Urothelium cell line (cell line): ENCODE data around the gene AMZ1.

ENCODE experiments used
- DNase-seq: peaks from one replicate; pipeline ENCODE4 v3.0.0; 2011; ENCODE audit warnings: low spot score, mixed read lengths
- FAIRE-seq: peaks from 2 replicates; lab custom pipeline; 2011; peaks lifted over from hg19 to GRCh38; lab: Jason Lieb, UNC

Gene AMZ1, protein sequence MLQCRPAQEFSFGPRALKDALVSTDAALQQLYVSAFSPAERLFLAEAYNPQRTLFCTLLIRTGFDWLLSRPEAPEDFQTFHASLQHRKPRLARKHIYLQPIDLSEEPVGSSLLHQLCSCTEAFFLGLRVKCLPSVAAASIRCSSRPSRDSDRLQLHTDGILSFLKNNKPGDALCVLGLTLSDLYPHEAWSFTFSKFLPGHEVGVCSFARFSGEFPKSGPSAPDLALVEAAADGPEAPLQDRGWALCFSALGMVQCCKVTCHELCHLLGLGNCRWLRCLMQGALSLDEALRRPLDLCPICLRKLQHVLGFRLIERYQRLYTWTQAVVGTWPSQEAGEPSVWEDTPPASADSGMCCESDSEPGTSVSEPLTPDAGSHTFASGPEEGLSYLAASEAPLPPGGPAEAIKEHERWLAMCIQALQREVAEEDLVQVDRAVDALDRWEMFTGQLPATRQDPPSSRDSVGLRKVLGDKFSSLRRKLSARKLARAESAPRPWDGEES

DNA sequence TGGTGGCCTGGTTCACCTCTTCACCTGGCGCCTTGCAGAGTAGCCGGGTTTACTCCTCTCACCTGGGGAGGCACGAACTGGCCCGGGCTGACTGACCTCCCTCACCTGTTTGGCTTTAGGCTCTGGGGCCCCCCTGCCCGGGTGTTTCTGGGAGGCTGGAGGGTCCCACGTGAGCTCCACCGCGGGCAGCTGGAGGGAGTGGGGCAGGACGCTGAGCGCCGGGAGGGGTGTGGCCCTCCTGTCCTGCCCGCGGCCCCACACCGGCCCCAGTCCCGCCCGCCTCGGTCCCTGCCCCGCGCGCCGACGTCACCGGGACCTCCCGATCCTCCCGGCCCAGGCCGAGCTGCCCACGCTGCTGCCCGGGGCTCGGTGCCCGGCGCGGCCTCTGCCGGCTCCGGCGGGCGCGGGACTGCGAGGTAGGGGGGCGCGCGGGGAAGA, at the start of gene AMZ1:
TSS of gene AMZ1 (plus strand) at position 322 of the 438 bp plus-strand sequence. CDS start 12,250 bp downstream, outside the sequence.
- no peak for DNase-seq

DNA sequence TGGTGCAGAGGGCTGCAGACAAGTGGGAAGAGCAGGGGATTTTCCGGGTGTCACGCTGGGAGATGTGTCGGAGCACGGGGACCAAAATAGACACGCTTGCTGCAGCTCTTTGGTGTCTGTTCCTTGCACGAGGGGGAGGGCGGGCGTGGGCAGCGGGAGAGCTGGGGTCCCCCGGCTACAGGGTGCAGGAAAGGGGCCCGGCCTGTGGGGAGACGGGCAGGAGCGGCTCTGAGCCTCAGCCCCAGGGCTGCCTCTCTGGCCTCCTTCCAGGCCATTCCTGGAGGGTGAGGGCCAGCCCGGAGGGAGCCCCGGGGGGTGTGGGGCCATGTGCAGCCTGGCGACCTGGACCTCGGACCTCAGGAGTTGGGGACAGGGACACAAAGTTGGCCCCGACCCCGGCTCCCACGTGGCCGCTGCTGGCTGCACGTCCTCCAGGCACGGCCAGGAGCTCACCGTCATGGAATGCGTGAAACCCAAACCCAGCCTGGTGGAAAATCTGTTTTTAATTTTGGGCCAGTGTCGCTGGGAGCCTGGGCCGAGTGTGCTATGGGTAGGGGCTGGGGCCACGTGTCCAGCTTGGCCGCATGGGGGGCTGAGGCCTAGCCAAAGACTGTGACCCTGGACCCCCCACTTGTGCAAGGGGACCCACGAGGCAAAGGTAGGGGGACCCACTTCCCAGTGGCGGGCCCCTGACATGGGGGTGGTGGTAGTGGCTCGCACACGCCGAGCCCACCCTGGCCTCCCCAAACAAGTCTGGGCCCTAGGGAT, 49.6 kb upstream of the AMZ1 start:
- DNase-seq: no peak
- FAIRE-seq: peak; percentile 27

More for the DNA sequence above, at the start of gene AMZ1:
- FAIRE-seq: no peak

DNA sequence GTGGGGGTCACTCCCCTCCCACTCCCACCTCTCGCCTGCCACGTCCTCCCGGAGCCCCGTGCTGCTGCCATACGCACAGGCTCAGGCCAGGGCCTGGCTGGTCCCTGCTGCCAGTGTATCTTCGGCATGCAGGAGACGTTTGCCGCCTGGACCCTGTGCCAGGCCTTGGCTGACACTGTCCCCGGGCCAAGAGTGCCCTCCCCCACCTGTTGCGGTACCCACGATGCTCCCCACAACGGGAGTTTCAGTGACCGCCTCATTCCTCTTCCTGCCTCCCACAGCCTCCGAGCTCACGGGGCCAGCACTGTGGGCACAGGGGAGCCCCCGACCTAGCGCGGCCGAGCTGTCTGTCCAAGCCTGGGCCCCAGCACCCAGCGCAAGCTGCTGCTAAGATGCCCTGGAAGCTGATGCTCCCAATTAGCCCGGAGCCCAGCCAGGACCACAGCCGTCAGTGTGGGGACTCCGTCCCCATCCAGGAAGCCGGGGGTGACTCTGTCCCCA, 48.8 kb upstream of the AMZ1 start:
- no peak for DNase-seq
- peak; percentile 86 for FAIRE-seq

DNA sequence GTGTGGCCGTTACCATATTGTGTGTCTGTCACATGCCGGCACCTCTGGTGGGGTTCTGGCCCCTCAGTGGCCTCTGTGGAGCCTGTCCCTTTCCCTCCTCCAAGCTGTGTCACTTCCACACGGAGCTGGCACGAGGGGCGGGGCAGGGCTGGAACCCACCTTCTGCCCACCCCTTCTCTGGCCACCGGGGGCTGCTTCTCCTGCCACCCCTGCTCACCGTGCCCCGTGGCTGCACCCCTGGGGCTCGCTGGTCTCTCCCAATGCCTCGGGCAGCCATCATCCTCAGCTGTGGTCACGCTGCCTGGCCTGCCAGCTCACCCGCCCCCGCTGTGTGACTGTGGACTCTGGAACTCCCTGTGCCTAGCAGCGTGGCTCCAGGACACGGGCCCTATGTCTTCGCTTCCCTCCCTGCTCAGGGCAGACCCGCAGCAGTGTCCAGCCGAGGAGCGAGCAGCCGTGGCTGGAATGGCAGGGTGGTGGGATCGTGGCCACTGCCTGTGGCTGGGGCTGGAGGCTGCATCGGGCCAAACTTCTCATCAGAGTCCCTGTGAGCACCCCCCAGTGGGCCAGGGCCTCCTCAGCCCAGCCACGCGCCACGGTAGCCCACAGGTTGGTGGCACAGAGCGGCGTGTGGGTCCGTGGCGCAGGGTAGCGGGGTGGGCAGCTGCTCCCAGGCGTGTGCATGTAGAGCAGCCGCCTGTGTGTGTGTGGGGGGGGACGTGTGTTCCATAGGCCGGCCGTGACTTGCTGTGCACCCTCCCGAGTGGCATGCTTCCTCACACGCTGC, 48.1 kb upstream of the AMZ1 start:
- DNase-seq (no peak), FAIRE-seq (no peak)

DNA sequence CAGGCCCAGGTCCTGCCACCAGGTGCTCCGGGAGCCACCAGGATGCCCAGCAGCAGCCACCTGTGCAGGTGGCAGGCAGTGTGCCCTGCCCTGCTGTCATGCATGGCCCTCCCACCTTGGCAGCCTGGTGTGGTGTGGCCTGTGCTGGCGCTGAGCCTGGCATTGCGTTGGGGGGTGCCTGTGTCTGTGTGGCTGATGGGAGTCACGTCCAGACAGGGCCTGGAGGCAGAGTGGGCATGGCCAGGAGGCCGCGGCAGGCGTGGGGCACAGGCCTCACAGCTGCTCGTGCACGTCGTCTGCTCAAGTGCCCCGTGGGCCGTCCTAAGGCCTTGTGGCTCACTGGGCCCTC, 47.5 kb upstream of the AMZ1 start:
- FAIRE-seq (no peak), DNase-seq (no peak)

DNA sequence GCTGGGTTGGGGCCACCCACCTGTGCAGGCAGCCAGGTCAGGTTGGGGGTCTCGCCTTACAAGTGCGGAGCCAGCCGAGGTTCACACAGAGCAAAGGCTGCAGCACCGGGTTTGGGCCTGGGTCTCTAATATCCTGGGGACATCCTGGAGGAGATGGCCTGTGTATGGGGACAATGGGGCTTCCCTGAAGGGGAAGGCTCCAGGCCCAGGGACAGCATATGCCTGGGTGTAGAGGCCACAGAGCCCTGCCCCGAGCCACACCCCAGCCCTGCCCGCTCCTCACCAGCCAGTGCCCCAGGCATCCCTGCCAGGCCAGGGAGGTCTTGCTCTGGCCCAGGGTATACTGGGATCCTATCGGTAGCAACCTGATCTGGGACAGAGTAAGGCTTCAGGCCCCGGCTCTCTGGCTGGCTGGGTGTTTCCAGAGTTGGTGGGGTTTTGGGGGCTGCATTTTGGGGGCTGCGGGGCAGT, 47.1 kb upstream of the AMZ1 start:
- DNase-seq (peak; percentile 59), FAIRE-seq (no peak)

DNA sequence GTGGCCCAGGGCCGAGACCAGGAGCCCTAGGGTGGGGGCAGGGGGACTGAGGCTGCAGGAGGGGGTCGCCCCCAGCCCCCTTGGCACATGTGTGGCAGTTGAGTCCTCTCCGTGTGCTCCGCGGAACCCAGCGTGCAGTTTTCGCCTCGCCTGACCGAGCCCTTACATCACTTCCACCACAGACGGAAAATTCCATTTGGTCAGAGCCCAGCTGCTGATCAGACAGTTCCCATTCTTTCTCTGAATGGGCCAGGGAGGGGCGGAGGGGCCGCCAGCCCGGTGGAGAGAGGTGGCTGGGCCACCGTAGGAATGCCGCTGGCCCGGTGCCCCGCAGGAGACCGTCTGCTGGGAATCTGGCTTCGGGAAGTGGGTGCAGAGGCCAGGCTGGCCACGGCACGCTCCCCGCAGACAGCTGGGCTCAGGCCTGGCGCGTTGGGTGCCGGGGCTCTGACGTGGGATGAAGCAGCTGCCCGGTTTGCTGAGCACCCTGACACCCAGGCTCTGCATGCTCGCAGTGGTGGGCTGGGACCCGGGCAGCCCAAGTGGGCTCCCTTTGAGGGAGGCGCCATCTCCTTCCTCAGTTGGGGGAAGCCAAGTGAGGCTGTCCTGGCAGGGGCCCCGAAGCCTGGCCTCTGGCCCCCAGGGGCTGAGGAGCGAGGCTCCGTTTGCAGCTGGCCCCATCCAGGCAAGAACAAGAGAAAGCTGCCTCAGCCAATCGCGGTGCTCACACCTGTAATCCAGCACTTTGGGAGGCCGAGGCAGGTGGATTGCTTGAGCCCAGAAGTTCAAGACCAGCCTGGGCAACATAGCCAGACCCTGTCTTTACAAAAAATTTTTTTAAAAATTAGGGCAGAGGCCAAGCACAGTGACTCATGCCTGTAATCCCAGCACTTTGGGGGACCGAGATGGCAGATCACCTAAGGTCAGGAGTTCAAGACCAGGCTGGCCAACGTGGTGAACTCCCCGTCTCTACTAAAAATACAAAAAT, 46.3 kb upstream of the AMZ1 start:
- peak; percentile 99 for FAIRE-seq
- peak; percentile 99 for DNase-seq

DNA sequence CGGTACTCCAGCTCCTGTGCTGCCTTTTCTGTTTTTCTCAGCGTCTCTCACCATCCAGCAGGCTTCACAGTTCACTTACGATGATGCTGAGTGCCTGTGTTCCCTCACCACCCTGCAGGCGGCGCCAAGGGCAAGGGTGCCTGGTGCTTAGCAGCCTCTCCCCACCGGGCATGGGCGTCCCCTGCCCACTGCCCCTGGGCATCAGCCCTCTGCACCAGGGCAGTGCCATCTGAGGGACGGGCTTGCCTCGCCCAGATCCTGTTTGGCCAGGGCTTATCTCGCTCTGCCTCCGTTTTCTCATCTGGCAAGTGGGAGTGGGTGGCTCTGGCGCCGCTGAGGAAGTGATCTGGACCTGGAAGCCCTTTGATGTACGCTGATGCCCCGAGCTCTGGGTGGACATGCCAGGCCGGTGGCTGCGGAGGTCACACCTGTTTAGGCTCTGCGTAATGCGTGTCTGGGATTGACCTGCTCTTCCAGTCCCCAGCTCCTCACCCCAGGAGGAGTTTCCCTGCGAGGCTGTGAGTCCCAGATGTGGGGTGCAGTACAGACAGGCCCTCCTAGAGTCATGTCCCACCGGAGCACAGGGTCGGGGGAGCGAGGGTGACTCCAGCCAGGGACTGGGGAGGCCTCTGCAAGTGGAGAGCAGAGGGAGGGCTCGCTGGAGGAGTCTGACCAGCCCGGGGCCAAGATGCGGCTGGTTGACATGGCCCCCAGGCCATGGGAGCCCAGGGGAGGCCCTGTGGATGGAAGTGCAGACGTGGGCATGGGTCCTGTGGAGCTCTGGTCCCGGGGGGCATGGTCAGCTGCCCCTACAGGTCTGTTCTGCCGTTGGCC, 44.4 kb upstream of the AMZ1 start:
- DNase-seq (no peak), FAIRE-seq (peak; percentile 83)

DNA sequence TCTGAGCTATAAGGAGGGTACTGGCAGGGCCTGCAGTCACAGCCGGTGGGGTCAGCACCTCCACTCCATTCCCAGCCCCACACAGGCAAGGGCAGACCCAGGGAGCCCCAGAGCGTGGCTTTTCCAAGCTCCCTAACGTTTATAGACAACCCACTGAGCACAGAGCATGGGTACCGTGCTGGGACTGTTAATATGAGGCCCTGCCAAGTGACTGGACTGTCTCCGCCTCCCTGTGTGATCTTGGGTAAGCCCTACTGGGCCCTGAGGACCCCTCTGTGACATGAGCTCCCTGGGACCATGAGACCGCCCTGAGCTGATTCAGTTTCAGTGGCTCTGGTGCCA, 43.8 kb upstream of the AMZ1 start:
- peak; percentile 35 for FAIRE-seq
- no peak for DNase-seq

DNA sequence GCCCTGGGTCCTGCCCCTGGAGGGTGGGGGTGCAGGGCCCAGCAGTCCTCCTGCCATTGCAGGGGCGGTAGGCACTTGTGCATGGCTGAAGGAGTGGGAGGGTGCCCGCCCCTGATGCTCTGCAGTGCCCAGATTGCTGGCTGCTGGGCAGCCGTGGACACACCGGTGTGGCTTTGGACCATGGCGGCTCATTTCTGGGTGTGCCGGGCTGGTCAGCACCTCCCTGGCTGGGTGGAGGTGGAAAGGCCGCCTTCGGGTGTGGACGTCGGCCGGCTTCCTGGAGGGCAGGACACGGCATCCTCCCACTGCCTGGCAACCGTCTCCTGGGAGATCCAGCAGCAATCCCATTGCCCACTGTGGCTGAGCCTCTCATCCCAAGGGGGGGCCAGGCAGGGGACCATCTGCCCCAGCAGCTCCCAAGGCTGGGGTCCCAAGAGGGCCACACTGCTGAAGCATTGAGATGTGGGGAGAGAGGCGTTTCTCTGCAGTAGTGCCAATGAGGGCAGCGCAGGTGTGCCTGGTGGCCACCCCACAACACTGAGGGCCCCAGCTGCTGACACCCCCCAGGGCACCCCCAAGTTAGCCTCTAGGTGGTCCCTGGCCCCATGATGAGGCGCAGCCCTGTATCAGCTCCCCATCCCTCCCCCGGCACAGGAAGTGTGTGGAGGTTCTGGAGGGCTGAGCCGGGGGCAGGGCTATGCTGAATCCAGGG, 43.3 kb upstream of the AMZ1 start:
- FAIRE-seq (peak; percentile 91), DNase-seq (no peak)

DNA sequence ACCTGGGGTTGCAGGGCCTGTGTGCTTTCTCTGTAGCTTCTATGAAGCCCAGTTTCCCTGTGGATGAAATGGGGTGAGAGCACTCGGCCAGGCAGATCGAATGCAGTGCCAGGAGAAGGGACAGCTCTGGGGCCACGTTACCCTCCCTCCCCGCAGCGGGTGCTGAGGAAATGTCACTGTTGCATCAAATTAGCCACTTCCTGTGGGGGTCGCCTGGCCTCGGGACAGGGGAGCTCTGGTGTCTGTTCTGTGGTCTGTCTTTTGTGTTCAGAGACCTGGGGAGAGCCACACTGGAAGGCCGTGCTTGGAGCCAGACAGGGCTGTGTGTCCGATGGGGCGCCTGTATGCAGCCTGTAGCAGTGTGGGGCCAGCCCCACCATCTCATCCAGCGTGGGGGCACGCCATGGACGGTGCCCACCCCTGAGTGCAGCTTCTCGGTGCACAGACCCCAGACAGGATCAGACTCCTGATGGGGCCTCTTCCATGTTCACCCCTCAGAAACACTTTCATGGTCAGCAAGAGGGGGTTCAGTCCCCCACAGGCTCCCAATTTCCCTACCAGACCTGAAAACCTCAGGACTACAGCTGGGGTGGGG, 42.6 kb upstream of the AMZ1 start:
- DNase-seq (no peak), FAIRE-seq (no peak)

DNA sequence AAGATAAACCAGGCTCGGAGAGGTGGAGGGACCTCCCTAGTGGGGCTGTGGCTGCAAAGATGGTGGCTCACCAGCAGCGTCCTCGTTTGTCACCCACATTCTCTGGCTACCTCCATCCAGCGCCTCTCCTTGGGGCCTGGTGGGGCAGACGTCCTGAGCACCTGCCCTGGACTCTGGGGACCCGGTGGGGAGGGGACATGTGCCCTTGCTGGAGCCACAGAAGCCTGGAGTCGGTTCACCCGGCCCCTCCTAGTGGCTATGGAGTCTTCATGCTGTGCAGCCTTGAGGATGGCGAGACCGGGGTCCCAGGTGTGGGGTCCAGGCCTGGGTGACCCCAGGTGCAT, 41.7 kb upstream of the AMZ1 start:
- FAIRE-seq (no peak), DNase-seq (no peak)

DNA sequence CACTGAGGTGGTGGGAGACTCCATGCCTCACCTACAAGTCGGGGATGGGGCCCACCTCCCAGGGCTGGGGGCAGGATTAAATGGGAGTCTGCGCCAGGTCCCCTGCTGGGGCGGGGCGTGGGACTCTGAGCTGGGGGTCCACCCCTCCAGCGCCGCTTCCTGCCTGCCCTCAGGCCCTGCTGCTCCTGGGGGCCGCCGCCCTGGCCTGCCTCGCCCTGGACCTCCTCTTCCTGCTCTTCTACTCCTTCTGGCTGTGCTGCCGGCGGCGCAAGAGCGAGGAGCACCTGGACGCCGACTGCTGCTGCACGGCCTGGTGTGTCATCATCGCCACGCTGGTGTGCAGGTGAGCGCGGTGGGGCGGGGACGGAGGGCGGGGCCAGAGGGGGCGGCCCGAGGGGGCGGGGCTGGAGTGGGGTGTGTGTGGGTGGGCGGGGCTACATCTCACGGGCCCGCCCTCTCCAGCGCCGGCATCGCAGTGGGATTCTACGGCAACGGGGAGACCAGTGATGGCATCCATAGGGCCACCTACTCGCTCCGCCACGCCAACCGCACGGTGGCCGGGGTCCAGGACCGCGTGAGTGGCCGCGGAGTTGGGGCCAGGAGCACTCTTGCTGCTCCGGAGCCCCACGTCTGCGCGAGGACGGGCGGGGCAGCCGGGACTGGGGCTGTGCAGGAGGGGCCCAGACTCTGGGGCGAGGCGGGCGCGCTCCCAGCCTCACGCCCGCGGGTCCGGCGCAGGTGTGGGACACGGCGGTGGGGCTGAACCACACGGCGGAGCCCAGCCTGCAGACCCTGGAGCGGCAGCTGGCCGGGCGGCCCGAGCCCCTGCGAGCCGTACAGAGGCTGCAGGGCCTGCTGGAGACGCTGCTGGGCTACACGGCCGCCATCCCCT, 41.1 kb upstream of the AMZ1 start:
- peak; percentile 86 for FAIRE-seq
- peak; percentile 66 for DNase-seq

DNA sequence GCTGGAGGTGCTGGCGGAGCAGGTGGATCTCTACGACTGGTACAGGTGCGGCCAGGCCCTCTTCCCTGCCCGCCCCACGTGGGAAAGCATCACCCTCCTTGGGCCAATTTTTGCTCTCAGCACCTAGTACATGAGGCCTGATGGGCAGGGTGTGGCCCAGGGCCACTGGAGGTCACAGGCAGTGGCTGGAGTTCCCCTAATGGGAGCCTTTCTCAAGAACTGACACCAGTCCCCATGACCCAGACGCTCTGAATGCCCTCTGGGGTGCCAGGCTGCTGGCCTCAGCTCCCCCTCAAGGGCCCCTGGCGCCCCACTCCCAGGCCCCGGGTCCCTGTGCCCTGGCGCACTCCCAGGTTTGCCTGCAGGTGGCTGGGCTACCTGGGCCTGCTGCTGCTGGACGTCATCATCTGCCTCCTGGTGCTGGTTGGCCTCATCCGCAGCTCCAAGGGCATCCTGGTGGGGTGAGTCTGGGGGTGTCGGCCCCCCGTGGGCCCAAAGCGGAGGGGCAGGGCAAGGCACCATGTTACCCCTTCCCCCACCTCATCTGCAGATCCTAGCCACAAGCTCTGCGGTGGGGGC, 40.3 kb upstream of the AMZ1 start:
- FAIRE-seq: peak; percentile 93
- no peak for DNase-seq

DNA sequence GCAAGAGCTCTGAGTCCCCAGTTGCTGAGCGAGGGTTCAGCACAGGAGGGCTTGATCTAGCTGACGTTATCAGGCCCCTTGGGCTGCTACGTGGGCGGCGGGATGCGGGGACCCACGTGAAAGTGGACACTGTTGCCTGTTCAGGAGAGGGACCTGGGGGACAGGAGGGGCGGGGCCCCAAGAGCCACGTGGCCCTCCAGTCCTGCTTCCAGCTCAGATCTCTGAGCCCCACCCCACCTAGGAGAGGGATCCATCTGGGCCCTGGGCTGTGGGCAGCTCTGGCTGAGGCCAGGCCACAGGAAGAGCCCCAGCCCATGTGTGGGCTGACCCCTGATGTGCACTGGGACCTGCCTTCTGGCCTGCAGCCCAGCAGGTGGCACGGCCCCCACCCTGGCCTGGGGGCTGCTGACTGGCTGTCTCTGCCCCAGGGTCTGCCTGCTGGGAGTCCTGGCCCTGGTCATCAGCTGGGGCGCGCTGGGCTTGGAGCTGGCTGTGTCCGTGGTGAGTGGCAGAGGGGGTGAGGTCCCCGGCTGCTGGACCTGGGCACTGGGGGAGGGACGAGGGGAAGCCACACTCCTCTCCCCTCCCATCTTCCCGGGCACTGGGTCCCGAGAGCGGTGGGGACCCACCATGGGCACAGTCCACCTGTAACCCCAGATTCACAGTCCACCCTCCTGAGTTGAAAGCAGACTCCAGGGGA, 38.7 kb upstream of the AMZ1 start:
- no peak for DNase-seq
- FAIRE-seq: peak; percentile 79

DNA sequence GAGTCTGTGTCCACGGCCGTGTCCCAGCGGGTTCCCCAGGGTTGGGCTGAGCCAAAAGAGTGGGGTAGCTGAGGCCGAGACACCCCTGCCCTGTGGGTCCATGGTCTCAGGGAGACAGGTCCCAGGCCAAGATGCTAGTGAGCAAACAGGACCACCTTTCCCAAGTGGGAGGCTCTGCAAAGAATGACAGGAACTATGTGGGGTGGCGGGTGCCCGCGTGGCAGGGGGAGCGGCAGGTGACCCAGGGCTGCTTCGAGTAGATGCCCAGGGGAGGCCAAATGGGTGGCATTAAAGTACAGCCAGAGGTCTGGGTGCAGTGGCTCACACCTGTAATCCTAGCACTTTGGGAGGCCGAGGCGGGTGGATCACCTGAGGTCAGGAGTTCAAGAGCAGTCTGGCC, 38.0 kb upstream of the AMZ1 start:
- FAIRE-seq: no peak
- DNase-seq: no peak
